NT2/D1 (cell line): Measurements from ENCODE around the gene EPS15.

Experiments used
- SUZ12 ChIP-seq: IDR thresholded peaks from 2 replicates; pipeline ENCODE4 v1.6.1; 2011; ENCODE audit not compliant: insufficient read length, insufficient read depth; ENCODE audit errors: extremely low read depth
- YY1 ChIP-seq: IDR thresholded peaks from 2 replicates; pipeline ENCODE4 v1.6.1; 2011; ENCODE audit not compliant: insufficient read length, insufficient read depth
- ZNF274 ChIP-seq: IDR thresholded peaks from 2 replicates; pipeline ENCODE4 v1.6.1; 2011; ENCODE audit warnings: mild to moderate bottlenecking, low read depth, low read length

GRCh38 chr1:51317798-51318197 is 201.3 kb downstream of the EPS15 start:
- TF ChIP-seq YY1 (no peak), SUZ12 (no peak), ZNF274 (no peak)
